HepG2 (cell line): ENCODE measurements around the gene ZNF22. TPM values are rescaled to one million over a fixed set of nuclear protein-coding genes. Genes with fewer than 3 reads are reported as not detected.

ENCODE experiments used
- ATAC-seq: fragments of 200-7000 bp; cut with Tn5 transposase; 3 replicates; pipeline ENCODE4 v1.9.1; 2020; ENCODE audit warnings: mild to moderate bottlenecking, moderate library complexity
- BruUV-seq: library from RNA; stranded (reverse); fragments of 400-500 nt; replicated peaks from 2 replicates; lab custom pipeline; 2021; lab: Mats Ljungman, UMichigan
- CTCF ChIA-PET: fragments of 300-600 bp; formaldehyde crosslinking; extraction: SDS; loops from one replicate; lab custom pipeline; 2021; ENCODE audit warnings: low total read pairs, inconsistent platforms, low intra/inter-chr PET ratio; lab: Yijun Ruan, JAX
- POLR2A ChIA-PET: fragments of 350-600 bp; sonication (Branson Sonifier 250); formaldehyde crosslinking; loops from one replicate; lab custom pipeline; 2020; ENCODE audit warnings: antibody characterized with exemption, inconsistent platforms; lab: Yijun Ruan, JAX
- DNase-seq: peaks from one replicate; pipeline ENCODE4 v3.0.0-alpha.2; 2015; ENCODE audit warnings: low spot score
- FAIRE-seq: peaks from 3 replicates; lab custom pipeline; 2011; peaks lifted over from hg19 to GRCh38; lab: Jason Lieb, UNC
- H2AFZ ChIP-seq: one replicate; pipeline ENCODE4 v1.6.1; 2011; ENCODE audit warnings: low read length, inconsistent platforms
- H3K27ac ChIP-seq: fragments of 300-600 bp; 3 replicates; pipeline ENCODE4 v1.8.0; 2011; ENCODE audit warnings: mixed run types, mild to moderate bottlenecking, mixed read lengths, low read length, inconsistent platforms; ENCODE audit not compliant: insufficient read depth; ENCODE audit errors: extremely low read length
- H3K27me3 ChIP-seq, 2 experiments: fragments of 200-600 bp in 1 of 2; 2 replicates in 1 of 2; 3 replicates in 1 of 2; pipeline versions ENCODE4 v1.6.0 to v1.8.0; 2011; ENCODE audit warnings: low read length in 2 of 2, mild to moderate bottlenecking in 2 of 2, moderate library complexity in 2 of 2, inconsistent platforms in 1 of 2; ENCODE audit not compliant: insufficient read depth in 2 of 2, control insufficient read depth in 1 of 2
- H3K36me3 ChIP-seq, 2 experiments: fragments of 200-600 bp in 1 of 2; replicated peaks in 1 of 2; 2 replicates in 1 of 2; 3 replicates in 1 of 2; pipeline versions ENCODE4 v1.5.1 to v1.8.0; 2011; ENCODE audit warnings: low read length in 2 of 2, inconsistent platforms in 1 of 2; ENCODE audit not compliant: insufficient read depth in 2 of 2, control insufficient read depth in 1 of 2
- H3K4me1 ChIP-seq: 2 replicates; pipeline ENCODE4 v1.5.1; 2012; ENCODE audit warnings: low read length, inconsistent platforms; ENCODE audit not compliant: insufficient read depth
- H3K4me2 ChIP-seq: 2 replicates; pipeline ENCODE4 v1.6.0; 2011; ENCODE audit warnings: low read depth, low read length, inconsistent platforms
- H3K4me3 ChIP-seq, 3 experiments: fragments of 200-600 bp in 1 of 3; sonication (generic), shearing (Covaris generic) in 1 of 3; replicated peaks in 1 of 3; 2 replicates each; pipeline ENCODE4 v1.5.1; 2011 to 2016; ENCODE audit warnings: low read length in 3 of 3, inconsistent platforms in 2 of 3, low read depth in 2 of 3, mild to moderate bottlenecking in 2 of 3, control low read depth in 1 of 3, mixed read lengths in 1 of 3; ENCODE audit not compliant: insufficient read depth in 1 of 3
- H3K79me2 ChIP-seq: one replicate; pipeline ENCODE4 v1.6.1; 2011; ENCODE audit warnings: low read length, inconsistent platforms; ENCODE audit not compliant: insufficient read depth
- H3K9ac ChIP-seq: 2 replicates; pipeline ENCODE4 v1.6.0; 2011; ENCODE audit warnings: mild to moderate bottlenecking, low read depth, low read length, inconsistent platforms; ENCODE audit not compliant: insufficient read depth
- H3K9me3 ChIP-seq: 2 replicates; pipeline ENCODE4 v1.5.1; 2012; ENCODE audit warnings: mild to moderate bottlenecking, low read length
- H4K20me1 ChIP-seq: 2 replicates; pipeline ENCODE4 v1.6.0; 2011; ENCODE audit warnings: inconsistent platforms, mild to moderate bottlenecking, low read length, moderate library complexity; ENCODE audit not compliant: insufficient read depth
- ASH2L ChIP-seq: fragments of 300-600, 200-600 bp; sonication (generic); IDR thresholded peaks from 2 replicates; pipeline ENCODE4 v1.7.0; 2017; ENCODE audit warnings: low read depth, mild to moderate bottlenecking, moderate library complexity, mixed read lengths, low read length; ENCODE audit not compliant: insufficient read length
- BATF2 ChIP-seq: sonication (generic); formaldehyde crosslinking; IDR thresholded peaks from 2 replicates; pipeline ENCODE4 v1.8.0; 2022; ENCODE audit warnings: mild to moderate bottlenecking, missing genetic modification reagents, moderate library complexity
- FOXJ3 ChIP-seq: sonication (generic); formaldehyde crosslinking; IDR thresholded peaks from 2 replicates; pipeline ENCODE4 v1.4.0; 2020; ENCODE audit warnings: missing genetic modification reagents, mild to moderate bottlenecking, borderline replicate concordance
- GATAD1 ChIP-seq: IDR thresholded peaks from 2 replicates; pipeline ENCODE4 v1.6.1; 2016; ENCODE audit warnings: missing genetic modification reagents, missing compliant biosample characterization
- ISL2 ChIP-seq: sonication (generic); formaldehyde crosslinking; IDR thresholded peaks from 2 replicates; pipeline ENCODE4 v1.5.0; 2020; ENCODE audit warnings: missing genetic modification reagents
- MEIS2 ChIP-seq: sonication (generic); formaldehyde crosslinking; IDR thresholded peaks from 2 replicates; pipeline ENCODE4 v1.9.0; 2021; ENCODE audit warnings: mild to moderate bottlenecking, missing genetic modification reagents
- MLXIP ChIP-seq: sonication (generic); formaldehyde crosslinking; IDR thresholded peaks from 2 replicates; pipeline ENCODE4 v1.9.0; 2021; ENCODE audit warnings: missing genetic modification reagents, borderline replicate concordance
- MXD3 ChIP-seq: IDR thresholded peaks from 2 replicates; pipeline ENCODE4 v1.6.1; 2016; ENCODE audit warnings: mild to moderate bottlenecking, missing biosample characterization, missing genetic modification reagents
- NCOA5 ChIP-seq: sonication (generic); formaldehyde crosslinking; IDR thresholded peaks from 2 replicates; pipeline ENCODE4 v1.4.0; 2020; ENCODE audit warnings: missing genetic modification reagents
- NR1H2 ChIP-seq: sonication (generic); formaldehyde crosslinking; IDR thresholded peaks from 2 replicates; pipeline ENCODE4 v1.8.1; 2022; ENCODE audit warnings: low read depth, missing genetic modification reagents, borderline replicate concordance
- PRDM15 ChIP-seq: sonication (generic); formaldehyde crosslinking; IDR thresholded peaks from 2 replicates; pipeline ENCODE4 v1.4.0; 2020; ENCODE audit warnings: missing genetic modification reagents
- ZNF264 ChIP-seq: sonication (generic); formaldehyde crosslinking; IDR thresholded peaks from 2 replicates; pipeline ENCODE4 v1.4.0; 2020; ENCODE audit warnings: missing genetic modification reagents
- WGBS: methylation state at CpG from one replicate; pipeline ENCODE4 v1.1.6; 2017; ENCODE audit warnings: low lambda C conversion rate; 5-methylcytosine and 5-hydroxymethylcytosine counted together
- in situ Hi-C: cut with HindIII; loops from 2 replicates; pipeline ENCODE4 v1.10.0; 2017; ENCODE audit warnings: low pct_unique_long_range_greater_than_20kb; ENCODE audit not compliant: extremely low pct_ligation_motif_present
- intact Hi-C: fragments of 100-400 bp; cut with micrococcal nuclease; formaldehyde crosslinking; loops from one replicate; pipeline ENCODE4 v1.10.0; 2022; ENCODE audit not compliant: unreplicated experiment
- polyA plus RNA-seq, 8 experiments: library from polyadenylated mRNA; depleted of rRNA in 3 of 8; stranded (reverse) in 7 of 8; unstranded in 1 of 8; fragments of >200 nt; fragmentation: Illumina TruSeq in 4 of 8; extraction: Trizol in 4 of 8; gene quantifications; 2 replicates each; pipeline versions ENCODE4 v1.2.1 to v1.2.3, GENCODE V29; 2011 to 2016; ENCODE audit warnings: low read depth in 4 of 8, missing spikeins in 1 of 8, mixed read lengths in 1 of 8; ENCODE audit not compliant: insufficient read depth in 1 of 8
- total RNA-seq, 5 experiments: library from RNA; depleted of rRNA; stranded (reverse); fragments of >200 nt; fragmentation: Illumina TruSeq; extraction: Trizol; gene quantifications; 2 replicates each; pipeline ENCODE4 v1.2.3, GENCODE V29; 2016; ENCODE audit warnings: low read depth in 1 of 5

The ZNF22 gene
- total and polyA plus RNA-seq, 2 of the 13 experiments (the other 11 are each of a cell fraction or from before 2014, with no cell fraction given) = 0.40 to 1.3 TPM

GRCh38 chr10:44960482-44961229 lies 40.1 kb upstream of the ZNF22 start:
- no TSS peak for BruUV-seq
- FAIRE-seq = no peak
- ChIA-PET POLR2A (interaction anchor here (1.2 to 13.2 kb wide), 8 partner anchors 8 to 34 kb away, joined by 3 to 407 read pairs (median 36); partner anchors contain the start of gene DEPP1), CTCF (interaction anchor here (1.2 to 1.5 kb wide), 2 partner anchors 14 to 28 kb away, joined by 4 to 5 read pairs; no protein-coding TSS in a partner anchor)
- in situ Hi-C loops (loop anchor here (25.0 kb wide), 1 partner anchor 1548 kb away; the partner anchor contains the start of gene HNRNPF), intact Hi-C loops (loop anchor here (2.0 kb wide), 1 partner anchor 14 kb away; no protein-coding TSS in a partner anchor)
- H3K4me2 ChIP-seq = peak overlapping the region; percentile 95
- peak; percentile 4; the same call in 2 of the 3 replicates for ATAC-seq
- no peaks in the 10 kb centered on the region; a peak in 1 of 5 replicates for H3K27me3 ChIP-seq
- H3K9ac ChIP-seq = peak overlapping the region; percentile 80
- WGBS = 1% methylated on average over 7 of the region's 7 CpGs
- H3K4me3 ChIP-seq = peak overlapping the region; percentile 82 to 85 (median 84)
- peak overlapping the region; percentile 80 for H3K27ac ChIP-seq
- H3K36me3 ChIP-seq = peaks cover 0 to 6% of the 10 kb centered on the region in 2 experiments; a peak in 2 of 5 replicates
- no peaks in the 10 kb centered on the region for H3K9me3 ChIP-seq
- peak; percentile 52 for DNase-seq
- peaks cover 4% of the 10 kb centered on the region; the same call in 1 of the 2 replicates for H4K20me1 ChIP-seq
- H2AFZ ChIP-seq = no peak overlapping the region
- H3K79me2 ChIP-seq = peaks cover 63% of the 10 kb centered on the region
- H3K4me1 ChIP-seq = peaks cover 74% of the 10 kb centered on the region
- TF ChIP-seq MEIS2 (CRISPR knock-in tag) = 0 out of 2 replicates have a peak, but pooled peaks have one; percentile 35
- no peak for TF ChIP-seq BATF2 (CRISPR knock-in tag)
- TF ChIP-seq GATAD1 (CRISPR knock-in tag) = no peak
- no peak for TF ChIP-seq MLXIP (CRISPR knock-in tag)
- TF ChIP-seq FOXJ3 (CRISPR knock-in tag) = 0 out of 2 replicates have a peak, but pooled peaks have one; percentile 24
- peak; percentile 24; the same call in 1 of the 2 replicates for TF ChIP-seq ZNF264
- TF ChIP-seq ASH2L = peak; percentile 36
- TF ChIP-seq NCOA5 = no peak
- 0 out of 2 replicates have a peak, but pooled peaks have one; percentile 33 for TF ChIP-seq PRDM15 (CRISPR knock-in tag)
- peak; percentile 51; the same call in 1 of the 2 replicates for TF ChIP-seq ISL2 (CRISPR knock-in tag)
- TF ChIP-seq MXD3 (CRISPR knock-in tag) = no peak
- TF ChIP-seq NR1H2 (CRISPR knock-in tag) = no peak
